Measurements from ENCODE around the gene FFAR3. TPM values are rescaled to one million over a fixed set of nuclear protein-coding genes. Genes with fewer than 3 reads are reported as not detected.

The FFAR3 gene
- total and polyA plus RNA-seq, 2 of the 13 experiments (the other 11 are each of a cell fraction or from before 2014, with no cell fraction given): not detected

DNA sequence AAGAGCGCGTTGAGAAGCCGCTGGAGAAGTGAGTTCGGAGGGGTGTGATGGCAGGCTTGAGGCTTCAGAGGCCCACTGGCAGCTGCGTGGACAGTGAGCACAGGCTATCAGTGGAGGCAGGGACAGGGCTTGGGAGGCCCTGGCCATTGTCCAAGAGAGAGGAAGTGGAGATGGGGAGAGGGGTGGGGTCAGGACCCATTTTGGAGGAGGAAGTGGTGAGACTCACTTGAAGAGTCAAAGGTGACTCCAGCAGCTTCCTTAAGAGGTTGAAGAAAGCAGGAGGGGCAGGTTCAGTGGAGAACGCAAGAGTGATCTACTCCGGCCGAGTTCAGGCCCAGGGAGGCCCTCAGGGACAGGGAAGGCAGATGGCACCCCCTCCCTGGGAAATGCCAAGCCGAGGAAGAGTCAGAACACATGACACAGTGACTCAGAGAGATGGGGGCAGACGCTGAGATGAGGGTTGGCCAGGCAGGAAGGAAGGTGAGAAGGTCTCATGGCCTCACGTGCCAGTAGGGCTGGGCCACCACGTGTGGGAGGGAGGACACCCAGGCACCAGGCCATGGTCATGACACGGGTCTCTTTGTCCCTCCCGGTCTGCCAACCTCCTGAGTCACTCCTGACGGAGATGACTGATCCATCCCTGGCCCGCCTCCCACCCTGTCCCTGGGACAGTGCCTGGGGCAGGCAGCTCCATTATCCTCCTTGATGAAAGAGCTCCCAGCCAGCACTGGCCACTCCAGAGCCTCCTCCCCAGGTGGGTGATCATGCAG is 39.4 kb upstream of the FFAR3 start (continued):
- no peak for TF ChIP-seq ZNF276 (CRISPR knock-in tag; IDR thresholded peaks at IDR 0.05; ENCODE audit: low read depth)
- no peak for TF ChIP-seq ADNP (CRISPR knock-in tag; IDR thresholded peaks at IDR 0.05)
- TF ChIP-seq ZFX (CRISPR knock-in tag; IDR thresholded peaks at IDR 0.05; ENCODE audit: low read depth): no peak
- peak; percentile 22; the same call in 1 of the 2 replicates for TF ChIP-seq NCOA2 (CRISPR knock-in tag; IDR thresholded peaks at IDR 0.05)
- peak; percentile 48; the same call in 1 of the 2 replicates for TF ChIP-seq NR2F6 (IDR thresholded peaks at IDR 0.05)
- peak; percentile 87 for TF ChIP-seq NR2F6 (CRISPR knock-in tag; IDR thresholded peaks at IDR 0.05)
- TF ChIP-seq TRIM24 (CRISPR knock-in tag; IDR thresholded peaks at IDR 0.05): no peak
- TF ChIP-seq, protein P1, sequence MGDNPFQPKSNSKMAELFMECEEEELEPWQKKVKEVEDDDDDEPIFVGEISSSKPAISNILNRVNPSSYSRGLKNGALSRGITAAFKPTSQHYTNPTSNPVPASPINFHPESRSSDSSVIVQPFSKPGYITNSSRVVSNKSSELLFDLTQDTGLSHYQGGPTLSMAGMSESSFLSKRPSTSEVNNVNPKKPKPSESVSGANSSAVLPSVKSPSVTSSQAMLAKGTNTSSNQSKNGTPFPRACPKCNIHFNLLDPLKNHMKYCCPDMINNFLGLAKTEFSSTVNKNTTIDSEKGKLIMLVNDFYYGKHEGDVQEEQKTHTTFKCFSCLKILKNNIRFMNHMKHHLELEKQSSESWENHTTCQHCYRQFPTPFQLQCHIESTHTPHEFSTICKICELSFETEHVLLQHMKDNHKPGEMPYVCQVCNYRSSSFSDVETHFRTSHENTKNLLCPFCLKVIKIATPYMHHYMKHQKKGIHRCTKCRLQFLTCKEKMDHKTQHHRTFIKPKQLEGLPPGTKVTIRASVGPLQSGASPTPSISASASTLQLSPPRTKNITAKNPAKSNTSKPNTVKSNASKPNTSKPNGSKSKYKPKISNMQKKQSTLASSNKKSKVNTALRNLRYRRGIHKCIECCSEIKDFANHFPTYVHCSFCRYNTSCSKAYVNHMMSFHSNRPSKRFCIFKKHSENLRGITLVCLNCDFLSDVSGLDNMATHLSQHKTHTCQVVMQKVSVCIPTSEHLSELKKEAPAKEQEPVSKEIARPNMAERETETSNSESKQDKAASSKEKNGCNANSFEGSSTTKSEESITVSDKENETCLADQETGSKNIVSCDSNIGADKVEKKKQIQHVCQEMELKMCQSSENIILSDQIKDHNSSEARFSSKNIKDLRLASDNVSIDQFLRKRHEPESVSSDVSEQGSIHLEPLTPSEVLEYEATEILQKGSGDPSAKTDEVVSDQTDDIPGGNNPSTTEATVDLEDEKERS (CRISPR knock-in tag; IDR thresholded peaks at IDR 0.05): no peak
- peak; percentile 63; the same call in 1 of the 2 replicates for TF ChIP-seq ZNF644 (CRISPR knock-in tag; IDR thresholded peaks at IDR 0.05; ENCODE audit: low read depth)
- TF ChIP-seq ZNF576 (CRISPR knock-in tag; IDR thresholded peaks at IDR 0.05): no peak
- TF ChIP-seq EP300 (IDR thresholded peaks at IDR 0.05; ENCODE audit: low read depth in 2 of 2, low read length in 2 of 2): no peak
- peak; percentile 85 for TF ChIP-seq EP300 (CRISPR knock-in tag; IDR thresholded peaks at IDR 0.05; ENCODE audit: borderline replicate concordance)
- TF ChIP-seq GLI4 (CRISPR knock-in tag; IDR thresholded peaks at IDR 0.05; ENCODE audit: borderline replicate concordance): no peak
- peak; percentile 60; the same call in 1 of the 2 replicates for TF ChIP-seq SOX5 (CRISPR knock-in tag; IDR thresholded peaks at IDR 0.05; ENCODE audit: borderline replicate concordance)
- TF ChIP-seq GLMP (CRISPR knock-in tag; IDR thresholded peaks at IDR 0.05; ENCODE audit: borderline replicate concordance): no peak
- no peak for TF ChIP-seq ZNF432 (CRISPR knock-in tag; IDR thresholded peaks at IDR 0.05; ENCODE audit: borderline replicate concordance)
- TF ChIP-seq ZNF274 (CRISPR knock-in tag; IDR thresholded peaks at IDR 0.05): no peak
- no peak for TF ChIP-seq DMTF1 (CRISPR knock-in tag; IDR thresholded peaks at IDR 0.05)
- no peak for TF ChIP-seq ZNF720 (CRISPR knock-in tag; IDR thresholded peaks at IDR 0.05)
